Measurements from ENCODE around the gene NUDT12.

DNA sequence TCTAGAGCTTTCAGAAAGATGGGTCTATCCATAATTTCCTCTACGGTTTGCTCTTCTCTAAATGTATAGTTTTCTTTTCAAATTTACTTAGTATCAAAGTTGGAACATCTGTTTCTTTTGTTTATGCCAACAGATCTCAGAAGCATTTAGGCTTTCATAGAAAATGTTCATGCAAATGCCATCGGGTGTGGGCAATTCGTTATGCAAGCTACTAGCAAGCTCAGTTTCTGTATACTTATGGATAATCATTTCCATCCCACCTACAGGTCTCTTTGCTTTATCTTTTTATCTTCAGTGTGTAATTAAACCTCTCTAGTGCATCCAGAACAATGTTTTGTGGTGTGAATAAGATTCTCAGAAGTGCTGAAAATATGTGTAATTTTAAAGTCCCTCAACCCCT lies 59.9 kb downstream of the NUDT12 start:
- TF ChIP-seq CTCF (IDR thresholded peaks at IDR 0.05) (no peak), ZFX (IDR thresholded peaks at IDR 0.05; ENCODE audit: borderline replicate concordance) (no peak)
